ENCODE measurements around the gene MAG.
"Not testable (repeated sequence)": the region's sequence is repeated elsewhere in the genome, so short reads cannot be mapped to it uniquely, and the experiment has no call there.

Gene MAG

GRCh38 chr19:35281303-35281702 lies 10.7 kb upstream of the MAG start:
- no peak overlapping the region for H3K9ac ChIP-seq (ENCODE audit: low read length)
- H3K27ac ChIP-seq (ENCODE audit: low read length) = no peak overlapping the region
- peaks cover 13% of the 10 kb centered on the region for H3K4me1 ChIP-seq (ENCODE audit: low read length)
- H3K36me3 ChIP-seq (replicated peaks; ENCODE audit: low read depth, low read length) = peaks cover 25% of the 10 kb centered on the region
- peaks cover 21% of the 10 kb centered on the region; the same call in 1 of the 2 replicates for H3K27me3 ChIP-seq (ENCODE audit: low read depth, low read length)
- TF ChIP-seq CTCF (IDR thresholded peaks at IDR 0.05; ENCODE audit: low read depth, low read length) = no peak
- TF ChIP-seq EZH2phosphoT487 (IDR thresholded peaks at IDR 0.05; ENCODE audit: low read depth) = no peak
- no peaks in the 10 kb centered on the region for H3K79me2 ChIP-seq (ENCODE audit: low read length)
- no peaks in the 10 kb centered on the region for H3K9me3 ChIP-seq (ENCODE audit: insufficient read depth, low read length)
- H3K4me3 ChIP-seq (ENCODE audit: low read length) = no peak overlapping the region
- no peak overlapping the region for H3K4me2 ChIP-seq (ENCODE audit: low read length)
- H2AFZ ChIP-seq (ENCODE audit: low read depth, low read length) = no peak overlapping the region
- no peaks in the 10 kb centered on the region for H4K20me1 ChIP-seq (ENCODE audit: insufficient read depth, low read length)

- H3K9ac ChIP-seq (ENCODE audit: low read length) = no peak overlapping the region
- peaks cover 13% of the 10 kb centered on the region for H3K4me1 ChIP-seq (ENCODE audit: low read length)
- H3K79me2 ChIP-seq (ENCODE audit: low read length) = no peaks in the 10 kb centered on the region
- no peak overlapping the region for H3K4me2 ChIP-seq (ENCODE audit: low read length)
- H4K20me1 ChIP-seq (ENCODE audit: insufficient read depth, low read length) = no peaks in the 10 kb centered on the region
- H2AFZ ChIP-seq (ENCODE audit: low read depth, low read length) = no peak overlapping the region
- no peak for TF ChIP-seq EZH2phosphoT487 (IDR thresholded peaks at IDR 0.05; ENCODE audit: low read depth)
- H3K4me3 ChIP-seq (ENCODE audit: low read length) = no peak overlapping the region
- H3K27me3 ChIP-seq (ENCODE audit: low read depth, low read length) = peaks cover 21% of the 10 kb centered on the region; the same call in 1 of the 2 replicates
- H3K9me3 ChIP-seq (ENCODE audit: insufficient read depth, low read length) = no peaks in the 10 kb centered on the region
- H3K27ac ChIP-seq (ENCODE audit: low read length) = no peak overlapping the region
- peaks cover 4% of the 10 kb centered on the region for H3K36me3 ChIP-seq (replicated peaks; ENCODE audit: low read depth, low read length)
Measured at GRCh38 chr19:35284153-35285094, 7.5 kb upstream of the MAG start.

GRCh38 chr19:35285095-35285449 lies 6.9 kb upstream of the MAG start:
- Histone ChIP-seq H4K20me1 (ENCODE audit: insufficient read depth, low read length) (no peaks in the 10 kb centered on the region), H3K79me2 (ENCODE audit: low read length) (no peaks in the 10 kb centered on the region), H3K4me2 (ENCODE audit: low read length) (no peak overlapping the region), H2AFZ (ENCODE audit: low read depth, low read length) (no peak overlapping the region), H3K9ac (ENCODE audit: low read length) (no peak overlapping the region), H3K9me3 (ENCODE audit: insufficient read depth, low read length) (no peaks in the 10 kb centered on the region), H3K36me3 (replicated peaks; ENCODE audit: low read depth, low read length) (no peaks in the 10 kb centered on the region), H3K4me3 (ENCODE audit: low read length) (no peak overlapping the region), H3K27ac (ENCODE audit: low read length) (no peak overlapping the region), H3K27me3 (ENCODE audit: low read depth, low read length) (peaks cover 21% of the 10 kb centered on the region; the same call in 1 of the 2 replicates), H3K4me1 (ENCODE audit: low read length) (peaks cover 13% of the 10 kb centered on the region)
- TF ChIP-seq EZH2phosphoT487 (IDR thresholded peaks at IDR 0.05; ENCODE audit: low read depth) (no peak), CTCF (IDR thresholded peaks at IDR 0.05; ENCODE audit: low read depth, low read length) (no peak)

GRCh38 chr19:35285465-35285864 lies 6.5 kb upstream of the MAG start:
- H2AFZ ChIP-seq (ENCODE audit: low read depth, low read length); H3K4me2 ChIP-seq (ENCODE audit: low read length); H3K4me3 ChIP-seq (ENCODE audit: low read length); H3K79me2 ChIP-seq (ENCODE audit: low read length); H3K9ac ChIP-seq (ENCODE audit: low read length); H4K20me1 ChIP-seq (ENCODE audit: insufficient read depth, low read length); H3K27ac ChIP-seq (ENCODE audit: low read length); H3K9me3 ChIP-seq (ENCODE audit: insufficient read depth, low read length); H3K36me3 ChIP-seq (replicated peaks; ENCODE audit: low read depth, low read length): not testable (repeated sequence)
- peaks cover 25% of the 10 kb centered on the region; the same call in 1 of the 2 replicates for H3K27me3 ChIP-seq (ENCODE audit: low read depth, low read length)
- H3K4me1 ChIP-seq (ENCODE audit: low read length) = peaks cover 13% of the 10 kb centered on the region

GRCh38 chr19:35286101-35286500 lies 5.9 kb upstream of the MAG start:
- Histone ChIP-seq H3K4me1 (ENCODE audit: low read length) (peaks cover 13% of the 10 kb centered on the region), H3K27me3 (ENCODE audit: low read depth, low read length) (peaks cover 27% of the 10 kb centered on the region)
- H3K36me3 ChIP-seq (replicated peaks; ENCODE audit: low read depth, low read length); H4K20me1 ChIP-seq (ENCODE audit: insufficient read depth, low read length); H3K9ac ChIP-seq (ENCODE audit: low read length); H3K27ac ChIP-seq (ENCODE audit: low read length); H3K4me2 ChIP-seq (ENCODE audit: low read length); H3K4me3 ChIP-seq (ENCODE audit: low read length); H3K9me3 ChIP-seq (ENCODE audit: insufficient read depth, low read length); H2AFZ ChIP-seq (ENCODE audit: low read depth, low read length); H3K79me2 ChIP-seq (ENCODE audit: low read length): not testable (repeated sequence)

All from OCI-LY3 (cell line).